Brain microvascular endothelial cell (primary cell): ENCODE results near the gene CAMTA1.
A peak's percentile ranks its signal among the peaks of the same experiment; 100 is the strongest.

Source experiments
- DNase-seq: peaks from one replicate; pipeline ENCODE4 v3.0.0-alpha.2; 2020
- H3K27ac ChIP-seq: fragments of 250-450 bp; sonication (Bioruptor Pico); 2 replicates; pipeline ENCODE4 v1.5.1; 2020; ENCODE audit warnings: mild to moderate bottlenecking, moderate library complexity
- H3K27me3 ChIP-seq: fragments of 250-450 bp; sonication (Bioruptor Pico); replicated peaks from 2 replicates; pipeline ENCODE4 v1.5.1; 2020; ENCODE audit warnings: mild to moderate bottlenecking
- H3K36me3 ChIP-seq: fragments of 250-450 bp; sonication (Bioruptor Pico); replicated peaks from 2 replicates; pipeline ENCODE4 v1.5.1; 2020; ENCODE audit warnings: mild to moderate bottlenecking
- H3K4me3 ChIP-seq: 2 replicates; pipeline ENCODE4 v1.5.1; 2011; ENCODE audit warnings: low read depth, mild to moderate bottlenecking, control low read depth, low read length, moderate library complexity
- in situ Hi-C: cut with HindIII; loops from 2 replicates; pipeline ENCODE4 v1.10.0; 2017; ENCODE audit warnings: low sequenced_read_pairs, low pct_ligation_motif_present
- TF ChIP-seq, protein P1 (sequence below): IDR thresholded peaks from 2 replicates; pipeline ENCODE4 v1.5.1; 2011; ENCODE audit warnings: low read depth, mild to moderate bottlenecking, moderate library complexity, low read length, control low read depth, inconsistent platforms; ENCODE audit errors: missing control alignments

Gene CAMTA1

DNA sequence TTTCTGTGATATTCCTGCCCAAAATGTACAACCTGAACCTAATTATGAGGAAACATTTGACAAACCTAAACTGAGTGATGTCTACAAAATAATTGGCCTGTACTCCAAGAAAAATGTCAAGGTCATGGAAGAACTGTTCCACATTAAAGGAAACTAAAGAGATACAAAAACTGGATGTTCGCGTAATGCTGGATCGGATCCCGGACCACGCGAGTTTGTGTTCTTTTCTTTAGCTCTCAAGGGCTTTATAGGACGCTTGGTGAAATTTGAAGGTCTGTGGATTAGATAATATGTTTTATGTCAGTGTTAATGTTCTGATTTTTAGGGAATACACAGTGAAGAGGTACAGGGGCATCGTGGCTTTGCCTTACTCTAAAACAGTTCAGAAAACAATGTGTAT is 400.5 kb downstream of the CAMTA1 start:
- in situ Hi-C loops: no loop called here
- Histone ChIP-seq H3K27me3 (peaks cover 2% of the 10 kb centered on the region), H3K36me3 (no peaks in the 10 kb centered on the region), H3K4me3 (no peak overlapping the region), H3K27ac (no peak overlapping the region)
- TF ChIP-seq, protein P1, sequence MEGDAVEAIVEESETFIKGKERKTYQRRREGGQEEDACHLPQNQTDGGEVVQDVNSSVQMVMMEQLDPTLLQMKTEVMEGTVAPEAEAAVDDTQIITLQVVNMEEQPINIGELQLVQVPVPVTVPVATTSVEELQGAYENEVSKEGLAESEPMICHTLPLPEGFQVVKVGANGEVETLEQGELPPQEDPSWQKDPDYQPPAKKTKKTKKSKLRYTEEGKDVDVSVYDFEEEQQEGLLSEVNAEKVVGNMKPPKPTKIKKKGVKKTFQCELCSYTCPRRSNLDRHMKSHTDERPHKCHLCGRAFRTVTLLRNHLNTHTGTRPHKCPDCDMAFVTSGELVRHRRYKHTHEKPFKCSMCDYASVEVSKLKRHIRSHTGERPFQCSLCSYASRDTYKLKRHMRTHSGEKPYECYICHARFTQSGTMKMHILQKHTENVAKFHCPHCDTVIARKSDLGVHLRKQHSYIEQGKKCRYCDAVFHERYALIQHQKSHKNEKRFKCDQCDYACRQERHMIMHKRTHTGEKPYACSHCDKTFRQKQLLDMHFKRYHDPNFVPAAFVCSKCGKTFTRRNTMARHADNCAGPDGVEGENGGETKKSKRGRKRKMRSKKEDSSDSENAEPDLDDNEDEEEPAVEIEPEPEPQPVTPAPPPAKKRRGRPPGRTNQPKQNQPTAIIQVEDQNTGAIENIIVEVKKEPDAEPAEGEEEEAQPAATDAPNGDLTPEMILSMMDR: no peak
- no peak for DNase-seq

GRCh38 chr1:7186382-7187111 is 401.3 kb downstream of the CAMTA1 start:
- in situ Hi-C loops: no loop called here

DNA sequence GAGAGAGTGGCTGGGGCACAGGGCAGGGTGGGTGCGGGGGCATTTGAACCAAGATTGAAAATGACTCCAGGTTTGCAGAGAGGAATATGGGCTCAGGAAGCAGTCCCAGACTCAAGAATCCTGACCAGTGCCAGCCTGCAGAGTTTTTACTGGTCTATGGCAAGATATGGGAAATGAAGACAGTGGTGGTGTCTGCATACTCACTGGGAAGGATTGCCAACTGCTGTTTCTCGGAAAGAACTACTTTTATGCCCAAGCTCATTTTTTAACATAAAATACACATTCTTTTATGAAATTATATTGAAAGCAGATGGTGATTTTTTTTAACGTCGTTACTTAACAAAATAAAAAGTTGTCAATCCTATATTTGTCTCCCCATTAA is 401.8 kb downstream of the CAMTA1 start:
- Histone ChIP-seq H3K36me3 (no peaks in the 10 kb centered on the region), H3K4me3 (no peak overlapping the region), H3K27me3 (peaks cover 2% of the 10 kb centered on the region), H3K27ac (no peak overlapping the region)
- TF ChIP-seq, protein P1: no peak
- in situ Hi-C loops: no loop called here
- no peak for DNase-seq

More at GRCh38 chr1:7186382-7187111, 401.3 kb downstream of the CAMTA1 start:
- peaks cover 2% of the 10 kb centered on the region for H3K27me3 ChIP-seq
- no peak overlapping the region for H3K27ac ChIP-seq
- TF ChIP-seq, protein P1: peak; percentile 18
- H3K4me3 ChIP-seq: no peak overlapping the region
- no peak for DNase-seq
- no peaks in the 10 kb centered on the region for H3K36me3 ChIP-seq

GRCh38 chr1:7190261-7190660 is 405.0 kb downstream of the CAMTA1 start:
- no peak for DNase-seq
- no peak overlapping the region for H3K27ac ChIP-seq
- no peaks in the 10 kb centered on the region for H3K36me3 ChIP-seq
- in situ Hi-C loops: no loop called here
- peaks cover 2% of the 10 kb centered on the region for H3K27me3 ChIP-seq
- TF ChIP-seq, protein P1: no peak
- no peak overlapping the region for H3K4me3 ChIP-seq

DNA sequence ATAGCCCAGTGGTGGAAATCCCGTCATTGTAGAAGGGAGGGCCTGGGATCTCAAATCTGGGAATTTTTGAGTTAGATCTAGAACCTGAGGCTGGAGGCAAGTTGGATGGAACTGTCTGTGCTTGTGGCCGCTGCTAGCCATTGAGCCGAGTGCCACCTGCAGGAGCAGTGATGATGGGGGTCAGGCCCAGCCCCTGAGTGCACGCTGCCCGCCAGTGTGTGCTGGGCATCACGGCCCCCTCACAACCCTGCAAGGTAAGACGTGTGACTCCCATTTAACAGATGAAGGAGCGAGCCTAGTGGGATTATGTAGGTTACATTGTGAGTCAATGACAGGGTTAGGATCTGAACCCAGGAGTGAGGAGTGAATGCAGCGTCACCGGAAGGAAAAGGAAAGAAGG is 407.2 kb downstream of the CAMTA1 start:
- Histone ChIP-seq H3K4me3 (no peak overlapping the region), H3K27ac (no peak overlapping the region), H3K27me3 (no peaks in the 10 kb centered on the region), H3K36me3 (no peaks in the 10 kb centered on the region)
- in situ Hi-C loops: no loop called here
- DNase-seq: no peak
- TF ChIP-seq, protein P1: no peak
